NCI-H128 (cell line): ENCODE results near the gene PCSK2.

Source experiments
- DNase-seq: peaks from one replicate; lab custom pipeline; 2025; ENCODE audit not compliant: unreplicated experiment; lab: John Stamatoyannopoulos, UW

Gene PCSK2

GRCh38 chr20:17442588-17442987, 215.7 kb downstream of the PCSK2 start:
- DNase-seq, result no peak

DNA sequence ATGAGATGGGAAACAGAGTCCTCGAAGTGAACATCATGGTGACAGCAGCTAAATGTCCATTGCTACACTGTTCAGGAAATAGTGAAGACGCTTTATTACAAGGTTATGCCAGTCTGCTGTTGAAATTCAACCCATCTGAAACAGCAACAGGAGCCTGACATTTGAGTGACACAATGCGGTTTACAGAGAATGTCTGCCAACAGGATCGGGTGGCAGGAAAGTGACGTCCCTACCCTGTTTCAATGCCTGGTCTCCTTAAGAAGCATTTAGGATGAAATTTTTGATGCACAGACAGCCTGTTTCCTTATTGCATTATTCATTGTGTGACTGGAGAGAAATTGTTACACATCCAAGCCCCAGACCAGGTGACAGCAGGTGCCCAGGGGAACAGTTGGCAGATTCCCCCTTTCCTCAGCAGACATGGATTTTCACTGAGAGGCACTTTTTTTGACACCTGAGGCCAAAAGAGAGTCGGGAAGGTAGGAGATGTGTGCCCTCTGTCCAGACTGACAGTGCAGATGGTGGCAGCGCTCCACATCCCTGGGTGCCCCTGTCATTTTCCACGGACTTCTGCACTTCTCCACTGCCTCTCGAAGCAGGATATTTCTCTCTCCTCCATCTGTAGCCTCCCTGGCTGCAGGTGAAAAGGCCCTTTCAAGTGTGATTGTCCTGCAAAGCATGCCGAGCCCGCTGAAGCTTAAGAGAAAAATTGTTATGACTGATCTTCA, 216.5 kb downstream of the PCSK2 start:
- no peak for DNase-seq

GRCh38 chr20:17444091-17444490, 217.3 kb downstream of the PCSK2 start:
- DNase-seq, result no peak

DNA sequence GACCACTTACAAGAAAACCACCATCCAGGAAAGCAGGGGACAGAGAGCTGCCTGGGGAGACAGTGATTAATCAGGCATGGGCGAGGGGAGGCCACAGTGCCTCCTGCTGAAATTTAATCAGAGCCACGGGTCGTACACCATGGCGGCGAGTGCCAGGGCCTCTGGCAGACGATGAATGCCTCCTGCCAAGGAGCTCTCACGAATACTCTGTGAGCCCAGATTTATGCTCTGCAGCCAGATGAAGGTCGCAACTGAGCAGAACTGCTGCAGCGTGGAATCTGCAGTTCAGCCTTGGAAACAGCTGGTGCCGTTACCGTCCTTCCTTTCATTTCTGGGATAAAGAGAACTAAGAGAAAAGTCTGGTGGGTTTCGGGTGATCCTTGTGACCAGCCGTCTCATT, 218.7 kb downstream of the PCSK2 start:
- DNase-seq, result no peak

DNA sequence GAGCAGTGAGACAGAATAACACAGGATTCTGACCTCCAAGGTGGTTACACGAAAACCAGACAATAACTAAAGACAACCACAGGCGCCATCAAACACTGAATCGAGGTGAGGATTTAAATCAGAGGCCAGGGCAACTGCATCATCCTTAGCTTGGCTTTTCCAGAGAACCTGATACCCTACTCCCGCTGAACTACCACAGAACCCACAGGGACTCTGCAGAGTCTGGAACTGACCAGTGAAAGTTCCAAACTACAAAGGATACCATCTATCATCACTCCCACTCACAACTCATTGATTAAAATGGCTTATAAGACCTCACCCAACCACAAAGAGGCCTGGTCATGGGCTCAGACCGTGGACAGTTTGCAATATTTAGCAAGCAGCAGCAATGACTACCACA, 219.3 kb downstream of the PCSK2 start:
- DNase-seq, result no peak

DNA sequence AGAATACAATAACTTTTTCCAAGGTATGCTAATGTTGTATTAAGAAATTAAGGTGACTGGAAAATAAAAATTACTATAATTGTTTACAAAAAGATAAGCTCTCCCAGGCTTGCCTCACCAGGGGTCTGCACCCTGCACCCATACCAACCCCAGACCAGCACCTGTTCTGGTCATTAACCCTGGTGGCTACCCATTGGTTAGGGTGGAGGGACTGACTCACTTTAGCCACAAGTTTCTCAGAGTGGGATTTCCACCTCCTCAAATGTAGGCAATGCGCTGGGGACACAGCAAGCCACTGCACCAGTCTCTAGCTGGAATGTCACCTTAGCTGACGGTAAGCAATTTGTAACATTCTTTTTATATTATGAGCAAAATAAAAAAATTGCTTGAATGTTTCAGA, 221.2 kb downstream of the PCSK2 start:
- no peak for DNase-seq

DNA sequence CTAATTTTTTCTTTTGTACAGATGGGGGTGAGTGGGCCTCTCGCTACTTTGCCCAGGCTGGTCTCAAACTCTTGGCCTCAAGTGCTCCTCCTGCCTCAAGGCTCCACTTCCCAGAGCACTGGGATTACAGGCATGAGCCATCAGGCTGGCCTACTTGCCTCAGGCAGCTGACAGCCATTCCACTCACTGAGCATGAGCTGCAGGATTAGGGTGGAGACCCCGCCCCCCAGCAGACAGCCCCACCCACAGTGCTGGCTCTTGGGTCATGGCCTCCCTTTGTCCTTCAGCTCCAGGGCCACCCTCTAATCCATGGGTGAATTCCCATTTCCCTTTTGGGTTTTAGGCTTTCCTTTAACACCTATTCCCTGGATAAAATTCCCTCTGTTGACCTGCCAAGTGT, 222.2 kb downstream of the PCSK2 start:
- no peak for DNase-seq

- DNase-seq, result no peak
These were observed 225.6 kb downstream of the PCSK2 start for GRCh38 chr20:17452441-17452840.

DNA sequence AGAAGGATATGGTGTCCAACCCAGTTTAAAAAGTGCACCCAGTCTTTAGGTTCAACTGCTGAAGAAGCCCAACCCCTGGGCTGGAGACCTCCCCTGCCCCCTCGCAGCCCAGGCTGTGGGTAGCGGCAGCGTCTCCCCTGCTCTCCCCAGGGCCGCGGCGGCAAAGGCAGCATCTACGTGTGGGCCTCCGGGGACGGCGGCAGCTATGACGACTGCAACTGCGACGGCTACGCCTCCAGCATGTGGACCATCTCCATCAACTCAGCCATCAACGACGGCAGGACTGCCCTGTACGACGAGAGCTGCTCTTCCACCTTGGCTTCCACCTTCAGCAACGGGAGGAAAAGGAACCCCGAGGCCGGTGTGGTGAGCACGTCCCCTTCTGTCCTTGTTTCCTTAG, 226.8 kb downstream of the PCSK2 start:
- no peak for DNase-seq

DNA sequence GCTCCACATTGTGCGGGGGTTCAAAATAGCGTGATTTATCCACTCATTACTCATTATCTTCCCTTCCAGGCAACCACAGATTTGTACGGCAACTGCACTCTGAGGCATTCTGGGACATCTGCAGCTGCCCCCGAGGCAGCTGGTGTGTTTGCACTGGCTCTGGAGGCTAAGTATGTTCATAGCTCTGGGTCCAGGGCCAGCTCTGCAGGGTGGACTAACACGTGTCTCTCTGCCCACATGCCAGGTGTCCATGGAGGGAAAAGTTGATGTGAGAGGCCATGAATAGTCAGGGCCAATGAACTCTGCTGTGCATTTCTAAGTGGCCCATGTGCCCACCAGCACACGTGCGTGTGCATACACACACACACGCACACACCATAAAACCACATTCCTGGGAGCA, 229.4 kb downstream of the PCSK2 start:
- DNase-seq, result no peak

DNA sequence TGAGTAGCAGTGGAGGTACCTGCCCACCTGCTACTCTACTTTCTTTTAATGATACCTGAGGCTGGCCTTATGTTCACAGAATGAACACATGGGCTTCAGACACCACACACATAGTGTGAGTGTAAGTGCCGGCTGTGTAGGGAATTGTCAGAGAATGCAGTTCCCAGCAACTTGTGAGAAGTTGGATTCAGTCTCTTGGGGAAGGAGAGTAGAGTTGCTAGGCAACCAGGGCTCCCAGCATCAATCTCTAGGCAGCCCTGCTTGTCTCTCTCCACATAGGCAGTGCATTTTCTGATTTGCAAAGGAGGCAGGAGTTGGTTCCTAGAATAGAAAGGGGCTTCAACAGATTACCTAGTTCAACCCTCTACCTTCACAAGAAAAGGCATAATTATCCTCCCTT, 230.2 kb downstream of the PCSK2 start:
- DNase-seq, result no peak

DNA sequence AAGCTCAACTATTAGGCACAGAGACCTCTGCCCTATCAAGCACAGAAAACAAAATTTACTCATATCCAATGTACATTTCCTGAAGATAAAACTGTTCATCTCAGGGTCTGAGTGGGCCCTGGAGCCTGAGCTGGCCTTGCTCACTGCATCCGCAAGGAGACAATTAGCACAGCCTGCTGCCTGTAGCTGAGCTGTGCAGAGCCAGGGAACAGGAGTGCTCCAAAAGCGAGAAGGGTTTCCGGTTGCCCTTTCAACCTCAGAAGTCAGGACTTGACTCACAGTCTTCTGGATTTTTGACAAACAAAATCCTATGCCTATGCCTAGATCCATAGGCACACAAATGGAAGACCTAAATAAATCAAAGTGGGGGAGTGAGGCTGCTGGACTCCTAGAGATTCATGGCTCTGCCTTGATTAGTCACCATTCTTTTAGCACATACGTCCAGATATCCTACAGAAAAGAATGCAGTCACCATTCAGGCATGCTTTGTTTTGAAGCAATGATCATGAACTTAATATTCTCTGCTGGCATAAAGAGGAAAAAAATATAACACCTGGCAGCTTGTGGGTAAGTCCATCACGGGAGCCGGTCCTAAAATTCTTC, 230.8 kb downstream of the PCSK2 start:
- no peak for DNase-seq

DNA sequence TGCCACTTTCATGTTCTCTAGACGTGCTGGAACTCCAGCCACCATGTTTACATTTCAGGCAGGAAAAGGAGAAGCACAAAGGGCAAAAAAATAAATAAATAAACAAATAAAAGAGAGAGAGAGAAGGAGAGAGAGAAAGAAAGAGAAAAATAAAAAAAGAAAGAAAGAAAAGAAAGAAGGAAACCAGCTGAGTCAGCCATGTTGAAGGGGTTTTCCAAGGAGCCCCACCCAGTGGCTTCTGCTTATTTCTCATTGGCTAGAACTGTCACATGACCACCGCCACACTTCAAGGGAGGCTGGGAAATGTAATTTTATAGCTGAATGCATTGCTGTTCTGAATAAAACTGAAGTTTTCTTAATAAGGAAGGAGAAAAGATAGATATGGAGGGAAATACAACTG, 233.3 kb downstream of the PCSK2 start:
- no peak for DNase-seq

- DNase-seq, result no peak
These were observed 235.1 kb downstream of the PCSK2 start for GRCh38 chr20:17461941-17462340.

DNA sequence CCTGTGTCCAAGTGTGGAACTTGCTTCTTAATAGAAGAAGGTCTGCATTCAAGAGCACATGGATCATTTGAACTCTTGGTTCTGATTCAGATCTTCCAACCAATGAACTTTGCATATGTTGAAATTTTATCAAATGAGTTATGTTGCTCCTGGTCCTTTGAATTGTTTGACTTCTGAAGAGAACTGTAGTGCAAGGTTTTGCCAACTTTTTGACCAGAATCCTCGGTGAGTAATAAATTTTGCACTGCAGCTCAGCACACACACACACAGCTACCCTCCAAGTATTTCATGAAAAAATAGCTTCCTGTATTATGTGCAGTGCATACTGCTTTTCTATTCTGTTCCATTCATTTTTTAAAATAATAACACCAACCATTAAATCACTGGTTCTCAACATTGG, 236.9 kb downstream of the PCSK2 start:
- DNase-seq, result no peak

- DNase-seq, result no peak
These were observed 238.4 kb downstream of the PCSK2 start for GRCh38 chr20:17465236-17465635.

- DNase-seq, result no peak
These were observed 239.8 kb downstream of the PCSK2 start for GRCh38 chr20:17466641-17467040.

- DNase-seq, result no peak
These were observed 240.3 kb downstream of the PCSK2 start for GRCh38 chr20:17467120-17467655.

GRCh38 chr20:17468073-17468840, 241.4 kb downstream of the PCSK2 start:
- DNase-seq, result no peak

DNA sequence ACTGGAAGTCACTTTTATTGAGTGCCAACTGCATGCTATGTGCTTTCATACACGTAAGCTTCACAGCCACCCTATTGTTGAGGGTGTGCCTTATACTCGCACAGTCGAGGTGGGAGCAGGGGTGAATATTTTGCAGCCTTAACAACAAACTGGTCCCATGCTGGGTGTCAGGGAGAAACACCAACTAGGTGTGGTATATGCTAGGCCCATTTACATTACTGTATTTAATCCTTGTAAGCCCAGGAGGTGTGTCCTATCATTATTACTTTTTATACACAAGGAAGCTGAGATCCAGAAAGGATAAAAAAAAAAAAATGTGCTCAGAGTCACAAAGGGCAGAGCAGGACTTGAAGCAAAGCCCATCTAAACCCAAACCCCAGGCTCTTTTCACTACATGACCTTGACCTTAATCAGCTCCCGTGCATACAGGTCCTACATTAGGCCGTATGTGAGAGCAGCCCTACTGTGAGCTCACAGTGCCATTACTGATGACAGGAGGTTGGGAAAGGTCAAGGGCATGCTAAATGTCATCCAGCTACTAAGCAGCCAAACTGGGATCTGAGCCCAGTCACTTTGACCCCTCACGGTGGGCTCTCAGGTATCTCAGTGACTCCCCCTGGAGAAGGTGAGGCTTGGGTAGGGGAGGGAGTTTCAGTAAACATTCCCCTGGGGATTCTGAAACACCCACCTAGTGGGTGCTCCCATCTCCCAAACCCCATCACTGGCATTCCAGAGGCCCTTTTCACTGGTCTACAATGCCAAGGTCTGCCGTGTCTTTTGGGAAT, 242.6 kb downstream of the PCSK2 start:
- DNase-seq, result no peak

GRCh38 chr20:17470521-17470920, 243.7 kb downstream of the PCSK2 start:
- DNase-seq, result no peak
